ENCODE data around the gene AIRE. TPM values are rescaled to one million over a fixed set of nuclear protein-coding genes. Genes with fewer than 3 reads are reported as not detected.

The AIRE gene
- polyA plus RNA-seq, 1 experiment: 0.10 TPM

GRCh38 chr21:44318489-44319285 lies 33.0 kb downstream of the AIRE start:
- POLR2A ChIA-PET: no interaction called here
- peaks cover 53% of the 10 kb centered on the region for H3K36me3 ChIP-seq (ENCODE audit: control insufficient read depth, insufficient read depth, low read length)
- no peak for DNase-seq (ENCODE audit: low read depth)
- no peak overlapping the region for H3K4me3 ChIP-seq (ENCODE audit: low read depth, low read length)
- H3K27me3 ChIP-seq (ENCODE audit: control insufficient read depth, insufficient read depth, low read length): no peaks in the 10 kb centered on the region
- CTCF ChIA-PET: interaction anchor here (1.9 kb wide), 1 partner anchor 14 kb away, joined by 5 read pairs; no protein-coding TSS in a partner anchor
- no peak for TF ChIP-seq CTCF (IDR thresholded peaks at IDR 0.05; ENCODE audit: insufficient read depth, low read depth, low read length)

- ChIA-PET CTCF (interaction anchor here (1.9 kb wide), 1 partner anchor 15 kb away, joined by 5 read pairs; no protein-coding TSS in a partner anchor), POLR2A (no interaction called here)
- TF ChIP-seq CTCF (IDR thresholded peaks at IDR 0.05; ENCODE audit: insufficient read depth, low read depth, low read length): no peak
- H3K36me3 ChIP-seq (ENCODE audit: control insufficient read depth, insufficient read depth, low read length): peaks cover 54% of the 10 kb centered on the region
- no peak overlapping the region for H3K4me3 ChIP-seq (ENCODE audit: low read depth, low read length)
- no peaks in the 10 kb centered on the region for H3K27me3 ChIP-seq (ENCODE audit: control insufficient read depth, insufficient read depth, low read length)
- no peak for DNase-seq (ENCODE audit: low read depth)
Measured at GRCh38 chr21:44319407-44320065, 33.9 kb downstream of the AIRE start.

GRCh38 chr21:44320847-44321246 lies 35.2 kb downstream of the AIRE start:
- Histone ChIP-seq H3K4me3 (ENCODE audit: low read depth, low read length) (no peak overlapping the region), H3K36me3 (ENCODE audit: control insufficient read depth, insufficient read depth, low read length) (peaks cover 55% of the 10 kb centered on the region), H3K27me3 (ENCODE audit: control insufficient read depth, insufficient read depth, low read length) (no peaks in the 10 kb centered on the region)
- POLR2A ChIA-PET: no interaction called here
- TF ChIP-seq CTCF (IDR thresholded peaks at IDR 0.05; ENCODE audit: insufficient read depth, low read depth, low read length): no peak
- CTCF ChIA-PET: no interaction called here
- DNase-seq (ENCODE audit: low read depth): no peak

- CTCF ChIA-PET: no interaction called here
- DNase-seq (ENCODE audit: low read depth): no peak
- TF ChIP-seq CTCF (IDR thresholded peaks at IDR 0.05; ENCODE audit: insufficient read depth, low read depth, low read length): no peak
- H3K36me3 ChIP-seq (ENCODE audit: control insufficient read depth, insufficient read depth, low read length): peaks cover 49% of the 10 kb centered on the region
- POLR2A ChIA-PET: no interaction called here
- H3K27me3 ChIP-seq (ENCODE audit: control insufficient read depth, insufficient read depth, low read length): no peaks in the 10 kb centered on the region
- H3K4me3 ChIP-seq (ENCODE audit: low read depth, low read length): no peak overlapping the region
Measured at GRCh38 chr21:44321846-44322450, 36.3 kb downstream of the AIRE start.

GRCh38 chr21:44322621-44323325 lies 37.1 kb downstream of the AIRE start:
- no peak for TF ChIP-seq CTCF (IDR thresholded peaks at IDR 0.05; ENCODE audit: insufficient read depth, low read depth, low read length)

More at GRCh38 chr21:44322621-44323325, 37.1 kb downstream of the AIRE start:
- ChIA-PET CTCF (no interaction called here), POLR2A (no interaction called here)
- peaks cover 50% of the 10 kb centered on the region for H3K36me3 ChIP-seq (ENCODE audit: control insufficient read depth, insufficient read depth, low read length)
- H3K27me3 ChIP-seq (ENCODE audit: control insufficient read depth, insufficient read depth, low read length): no peaks in the 10 kb centered on the region
- H3K4me3 ChIP-seq (ENCODE audit: low read depth, low read length): no peak overlapping the region
- DNase-seq (ENCODE audit: low read depth): no peak
